Gastrocnemius medialis (tissue), 4 donors: ENCODE results near the gene FBXL17.

Source experiments
- CTCF ChIP-seq, 5 experiments: fragments of 450-650 bp in 3 of 5; fragments of 200-600 bp in 2 of 5; sonication (generic) in 2 of 5; IDR thresholded peaks in 4 of 5; conservative IDR thresholded peaks in 1 of 5; 1 replicate in 4 of 5; 2 replicates in 1 of 5; pipeline ENCODE4 v1.5.1; 2016 to 2019; ENCODE audit warnings: antibody characterized with exemption in 5 of 5, mild to moderate bottlenecking in 3 of 5, moderate library complexity in 3 of 5
- POLR2A ChIP-seq, 2 donors: fragments of 450-650 bp; IDR thresholded peaks; one replicate each; pipeline ENCODE4 v1.6.1; 2017; ENCODE audit warnings: antibody characterized with exemption in 2 of 2, mild to moderate bottlenecking in 2 of 2, moderate library complexity in 2 of 2

GRCh38 chr5:108280960-108281569 lies 100.8 kb downstream of the FBXL17 start:
- TF ChIP-seq CTCF (IDR thresholded peaks at IDR 0.05 in 4 of 5, conservative IDR thresholded peaks at IDR 0.05 in 1 of 5) = no peak
- no peak for TF ChIP-seq POLR2A (IDR thresholded peaks at IDR 0.05)
